Esophagus squamous epithelium (tissue), 4 donors: ENCODE results near the gene CDH13.

ENCODE experiments used
- CTCF ChIP-seq, 6 experiments: fragments of 450-650 bp in 4 of 6; fragments of 200-600 bp in 2 of 6; sonication (generic) in 2 of 6; IDR thresholded peaks; one replicate each; pipeline ENCODE4 v1.5.1; 2016 to 2019; ENCODE audit warnings: antibody characterized with exemption in 6 of 6, mild to moderate bottlenecking in 4 of 6, moderate library complexity in 4 of 6
- POLR2A ChIP-seq, 4 donors: fragments of 450-650 bp; IDR thresholded peaks; one replicate each; pipeline ENCODE4 v1.6.1; 2017; ENCODE audit warnings: antibody characterized with exemption in 4 of 4, mild to moderate bottlenecking in 4 of 4, moderate library complexity in 3 of 4

- no peak for TF ChIP-seq CTCF (IDR thresholded peaks at IDR 0.05)
- TF ChIP-seq POLR2A (IDR thresholded peaks at IDR 0.05) = no peak
Measured at GRCh38 chr16:82664181-82664580, 37.4 kb downstream of the CDH13 start.
